Endothelial cell of umbilical vein (primary cell): Measurements from ENCODE around the gene KLF13.

ENCODE experiments used
- POLR2AphosphoS5 ChIP-seq: IDR thresholded peaks from 2 replicates; pipeline ENCODE4 v1.6.1; 2012; ENCODE audit warnings: low read depth, mild to moderate bottlenecking, control low read depth, low read length, moderate library complexity; ENCODE audit not compliant: insufficient read depth
- TF ChIP-seq, protein P1 (sequence below), 2 donors: IDR thresholded peaks; 1 replicate in 1 of 2; 2 replicates in 1 of 2; pipeline ENCODE4 v1.5.1; 2011; ENCODE audit warnings: low read length in 2 of 2, mild to moderate bottlenecking in 2 of 2, moderate library complexity in 2 of 2, control low read depth in 1 of 2, inconsistent platforms in 1 of 2, low read depth in 1 of 2; ENCODE audit not compliant: insufficient read depth in 1 of 2; ENCODE audit errors: extremely low read depth in 1 of 2

DNA sequence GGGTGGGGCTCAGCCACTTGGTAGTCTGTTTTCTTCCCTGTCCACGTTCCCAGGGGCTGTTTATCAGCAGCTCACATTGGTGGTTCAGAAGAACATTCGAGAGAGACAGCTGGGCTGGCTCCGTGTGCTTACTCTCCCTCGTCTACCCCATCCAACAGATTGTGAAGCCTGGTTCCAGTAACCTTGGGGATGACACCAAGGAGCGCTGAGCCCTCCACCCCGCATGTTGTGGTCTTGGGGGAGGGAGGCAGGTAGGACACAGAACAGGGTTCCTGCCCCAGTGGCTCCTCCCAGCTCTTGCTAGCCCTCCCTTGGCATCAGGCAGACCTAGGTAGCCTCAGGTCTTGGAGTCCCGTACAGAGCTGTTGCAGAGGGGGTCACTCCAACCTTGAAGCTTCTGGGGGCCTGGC is 33.1 kb downstream of the KLF13 start:
- TF ChIP-seq, protein P1, sequence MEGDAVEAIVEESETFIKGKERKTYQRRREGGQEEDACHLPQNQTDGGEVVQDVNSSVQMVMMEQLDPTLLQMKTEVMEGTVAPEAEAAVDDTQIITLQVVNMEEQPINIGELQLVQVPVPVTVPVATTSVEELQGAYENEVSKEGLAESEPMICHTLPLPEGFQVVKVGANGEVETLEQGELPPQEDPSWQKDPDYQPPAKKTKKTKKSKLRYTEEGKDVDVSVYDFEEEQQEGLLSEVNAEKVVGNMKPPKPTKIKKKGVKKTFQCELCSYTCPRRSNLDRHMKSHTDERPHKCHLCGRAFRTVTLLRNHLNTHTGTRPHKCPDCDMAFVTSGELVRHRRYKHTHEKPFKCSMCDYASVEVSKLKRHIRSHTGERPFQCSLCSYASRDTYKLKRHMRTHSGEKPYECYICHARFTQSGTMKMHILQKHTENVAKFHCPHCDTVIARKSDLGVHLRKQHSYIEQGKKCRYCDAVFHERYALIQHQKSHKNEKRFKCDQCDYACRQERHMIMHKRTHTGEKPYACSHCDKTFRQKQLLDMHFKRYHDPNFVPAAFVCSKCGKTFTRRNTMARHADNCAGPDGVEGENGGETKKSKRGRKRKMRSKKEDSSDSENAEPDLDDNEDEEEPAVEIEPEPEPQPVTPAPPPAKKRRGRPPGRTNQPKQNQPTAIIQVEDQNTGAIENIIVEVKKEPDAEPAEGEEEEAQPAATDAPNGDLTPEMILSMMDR (IDR thresholded peaks at IDR 0.05; ENCODE audit: extremely low read depth in 1 of 2, insufficient read depth in 1 of 2, low read depth in 1 of 2, low read length in 2 of 2), result no peak
- TF ChIP-seq POLR2AphosphoS5, result no peak
